ENCODE results near the gene CGREF1. TPM values are rescaled to one million over a fixed set of nuclear protein-coding genes. Genes with fewer than 3 reads are reported as not detected.

Gene CGREF1
- total RNA-seq, 2 donors from 2014 or later = 1.3 to 3.1 TPM

DNA sequence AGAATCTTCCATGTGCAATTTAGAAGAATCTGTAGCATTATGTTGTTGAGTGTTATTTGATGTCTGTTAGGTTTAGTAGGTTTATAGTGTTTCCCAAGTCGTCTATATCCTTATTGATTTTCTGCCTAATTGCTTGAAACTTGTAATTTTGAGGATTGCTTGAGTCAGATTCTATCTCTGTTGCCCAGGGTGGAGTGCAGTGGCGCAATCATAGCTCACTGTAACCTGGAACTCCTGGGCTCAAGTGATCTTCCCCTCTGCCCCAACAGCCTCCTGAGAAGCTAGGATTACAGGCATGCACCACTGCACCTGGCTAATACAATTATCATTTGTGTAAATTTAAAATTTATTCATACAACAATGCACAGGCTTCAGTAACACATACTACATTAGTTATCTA is 26.8 kb upstream of the CGREF1 start:
- no peak overlapping the region for H3K27ac ChIP-seq

DNA sequence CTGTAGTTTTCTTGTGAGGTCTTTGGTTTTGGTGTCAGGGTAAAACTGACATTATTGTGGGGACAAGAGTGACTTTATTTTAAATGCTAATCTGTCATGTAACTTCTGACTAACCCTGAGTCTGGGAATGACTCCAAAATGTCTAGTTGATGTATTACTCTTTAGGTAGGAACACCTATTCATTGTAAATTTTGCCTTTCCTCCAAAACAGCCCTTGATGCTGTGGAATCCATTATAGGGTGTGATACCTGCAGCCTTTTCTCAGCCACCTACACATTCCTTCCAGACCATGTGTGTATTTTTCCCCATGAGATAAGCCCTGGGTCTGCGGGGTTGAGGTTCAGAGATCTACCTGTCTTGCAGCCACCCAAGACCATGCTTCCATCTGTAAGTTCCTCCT is 24.4 kb upstream of the CGREF1 start:
- no peak overlapping the region for H3K27ac ChIP-seq
- H3K36me3 ChIP-seq = no peaks in the 10 kb centered on the region
- H3K27me3 ChIP-seq = no peaks in the 10 kb centered on the region
- no peak overlapping the region for H3K9ac ChIP-seq (ENCODE audit: low read depth in 2 of 2, low read length in 2 of 2)
- no peaks in the 10 kb centered on the region for H3K9me3 ChIP-seq
- TF ChIP-seq, protein P1, sequence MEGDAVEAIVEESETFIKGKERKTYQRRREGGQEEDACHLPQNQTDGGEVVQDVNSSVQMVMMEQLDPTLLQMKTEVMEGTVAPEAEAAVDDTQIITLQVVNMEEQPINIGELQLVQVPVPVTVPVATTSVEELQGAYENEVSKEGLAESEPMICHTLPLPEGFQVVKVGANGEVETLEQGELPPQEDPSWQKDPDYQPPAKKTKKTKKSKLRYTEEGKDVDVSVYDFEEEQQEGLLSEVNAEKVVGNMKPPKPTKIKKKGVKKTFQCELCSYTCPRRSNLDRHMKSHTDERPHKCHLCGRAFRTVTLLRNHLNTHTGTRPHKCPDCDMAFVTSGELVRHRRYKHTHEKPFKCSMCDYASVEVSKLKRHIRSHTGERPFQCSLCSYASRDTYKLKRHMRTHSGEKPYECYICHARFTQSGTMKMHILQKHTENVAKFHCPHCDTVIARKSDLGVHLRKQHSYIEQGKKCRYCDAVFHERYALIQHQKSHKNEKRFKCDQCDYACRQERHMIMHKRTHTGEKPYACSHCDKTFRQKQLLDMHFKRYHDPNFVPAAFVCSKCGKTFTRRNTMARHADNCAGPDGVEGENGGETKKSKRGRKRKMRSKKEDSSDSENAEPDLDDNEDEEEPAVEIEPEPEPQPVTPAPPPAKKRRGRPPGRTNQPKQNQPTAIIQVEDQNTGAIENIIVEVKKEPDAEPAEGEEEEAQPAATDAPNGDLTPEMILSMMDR (IDR thresholded peaks at IDR 0.05) = no peak
- no peak overlapping the region for H3K4me3 ChIP-seq
- intact Hi-C loops (cut with DNase I) = no loop called here
- no peak for DNase-seq
- H3K4me1 ChIP-seq = no peaks in the 10 kb centered on the region

More for the DNA sequence above, 26.8 kb upstream of the CGREF1 start:
- Histone ChIP-seq H3K36me3 (no peaks in the 10 kb centered on the region), H3K9me3 (no peaks in the 10 kb centered on the region), H3K9ac (ENCODE audit: low read depth in 2 of 2, low read length in 2 of 2) (no peak overlapping the region), H3K4me3 (no peak overlapping the region), H3K27me3 (no peaks in the 10 kb centered on the region), H3K4me1 (no peaks in the 10 kb centered on the region)
- intact Hi-C loops (cut with DNase I) = no loop called here
- DNase-seq = no peak
- TF ChIP-seq, protein P1 (IDR thresholded peaks at IDR 0.05) = no peak

- Histone ChIP-seq H3K27ac (no peak within 1 kb of the TSS), H3K4me3 (no peak within 1 kb of the TSS), H3K9me3 (no peaks in the 10 kb centered on the region), H3K36me3 (no peaks in the 10 kb centered on the region), H3K27me3 (no peaks in the 10 kb centered on the region), H3K4me1 (no peaks in the 10 kb centered on the region), H3K9ac (ENCODE audit: low read depth in 2 of 2, low read length in 2 of 2) (no peak within 1 kb of the TSS)
- intact Hi-C loops (cut with DNase I) = no loop called here
- no peak for DNase-seq
- TF ChIP-seq, protein P1 (IDR thresholded peaks at IDR 0.05) = no peak
These were observed 20.4 kb upstream of the CGREF1 start, which contains the start of gene PRR30 for GRCh38 chr2:27139310-27139709. PRR30 (minus strand) TSS chr2:27139410; CDS start chr2:27138329, 1,081 bp downstream.

- H3K9me3 ChIP-seq = no peaks in the 10 kb centered on the region
- no peak for DNase-seq
- intact Hi-C loops (cut with DNase I) = no loop called here
- no peaks in the 10 kb centered on the region for H3K4me1 ChIP-seq
- H3K9ac ChIP-seq (ENCODE audit: low read depth in 2 of 2, low read length in 2 of 2) = no peak overlapping the region
- H3K27me3 ChIP-seq = no peaks in the 10 kb centered on the region
- TF ChIP-seq, protein P1 (IDR thresholded peaks at IDR 0.05) = no peak
- no peak overlapping the region for H3K27ac ChIP-seq
- no peaks in the 10 kb centered on the region for H3K36me3 ChIP-seq
- no peak overlapping the region for H3K4me3 ChIP-seq
These were observed 19.2 kb upstream of the CGREF1 start for GRCh38 chr2:27138111-27138510.

DNA sequence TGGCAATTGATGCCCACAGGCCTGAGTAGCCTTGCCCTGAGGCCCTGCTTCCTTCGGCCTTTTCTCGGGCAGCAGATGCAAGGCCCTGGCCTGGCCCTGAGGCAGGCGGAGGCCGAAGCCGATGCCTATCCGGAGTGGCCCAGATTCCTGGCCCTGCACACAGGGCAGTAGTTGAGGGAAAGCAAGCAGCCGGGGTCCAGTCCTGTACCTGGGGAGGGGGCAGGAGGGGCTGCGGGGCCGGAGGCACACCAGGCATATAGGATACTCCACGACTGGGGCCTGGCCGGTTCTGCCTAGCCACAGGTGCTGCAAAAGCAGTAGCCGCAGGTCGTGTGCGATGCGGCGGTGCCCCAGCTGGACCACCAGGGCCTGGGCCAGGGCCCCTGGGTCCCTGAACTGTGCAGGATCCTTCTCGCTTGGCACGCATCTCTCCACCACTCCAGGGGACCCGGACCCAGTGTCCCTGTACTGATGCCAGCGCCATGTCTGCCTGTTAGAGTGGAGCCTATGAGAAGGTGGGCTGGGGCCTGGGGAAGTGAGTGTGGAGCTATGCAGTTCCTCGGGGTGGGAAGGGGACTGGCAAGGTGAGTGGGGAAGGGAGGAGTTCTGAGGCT is 18.5 kb upstream of the CGREF1 start:
- DNase-seq = no peak
- TF ChIP-seq, protein P1 (IDR thresholded peaks at IDR 0.05) = no peak
- Histone ChIP-seq H3K36me3 (no peaks in the 10 kb centered on the region), H3K4me3 (no peak overlapping the region), H3K9ac (ENCODE audit: low read depth in 2 of 2, low read length in 2 of 2) (no peak overlapping the region), H3K4me1 (no peaks in the 10 kb centered on the region), H3K27ac (no peak overlapping the region), H3K9me3 (no peaks in the 10 kb centered on the region), H3K27me3 (no peaks in the 10 kb centered on the region)
- intact Hi-C loops (cut with DNase I) = no loop called here

Measured in colonic mucosa (tissue), 4 donors.